Natural killer cell (primary cell): ENCODE data around the gene OCRL. TPM values are rescaled to one million over a fixed set of nuclear protein-coding genes. Genes with fewer than 3 reads are reported as not detected.

ENCODE experiments used
- ATAC-seq, 3 donors: fragments of 150-1000 bp in 2 of 3; fragments of 200-7000 bp in 1 of 3; cut with Tn5 transposase; 1 replicate in 1 of 3; 2 replicates in 2 of 3; pipeline ENCODE4 v1.10.0; 2021; ENCODE audit warnings: mild to moderate bottlenecking in 2 of 3, moderate library complexity in 2 of 3
- DNase-seq, 2 donors: peaks; one replicate each; pipeline versions ENCODE4 v3.0.0 to v3.0.0-alpha.2; 2013 to 2021; ENCODE audit warnings: mixed read lengths in 1 of 2
- H3K27ac ChIP-seq: one replicate; pipeline ENCODE4 v1.5.1; 2013; ENCODE audit warnings: mild to moderate bottlenecking, low read length
- H3K27me3 ChIP-seq: one replicate; pipeline ENCODE4 v1.6.1; 2013; ENCODE audit warnings: low read length; ENCODE audit not compliant: control insufficient read depth, insufficient read depth
- H3K36me3 ChIP-seq: one replicate; pipeline ENCODE4 v1.6.1; 2013; ENCODE audit warnings: low read length; ENCODE audit not compliant: control insufficient read depth, insufficient read depth
- H3K4me1 ChIP-seq: one replicate; pipeline ENCODE4 v1.6.1; 2013; ENCODE audit warnings: low read length; ENCODE audit not compliant: control insufficient read depth, insufficient read depth
- H3K4me3 ChIP-seq: one replicate; pipeline ENCODE4 v1.5.1; 2013; ENCODE audit warnings: low read length
- H3K9me3 ChIP-seq: one replicate; pipeline ENCODE4 v1.6.1; 2013; ENCODE audit warnings: low read length; ENCODE audit not compliant: control insufficient read depth, insufficient read depth
- H3K27ac Mint-ChIP-seq, 2 donors: one replicate each; pipeline ENCODE4 v1.8.0; 2022; ENCODE audit warnings: mild to moderate bottlenecking in 2 of 2, mixed read lengths in 2 of 2, moderate library complexity in 1 of 2
- H3K27me3 Mint-ChIP-seq, 2 donors: one replicate each; pipeline ENCODE4 v1.8.0; 2022; ENCODE audit warnings: low read depth in 2 of 2, mixed read lengths in 2 of 2
- H3K36me3 Mint-ChIP-seq: one replicate; pipeline ENCODE4 v1.8.0; 2022; ENCODE audit warnings: mixed read lengths
- H3K4me1 Mint-ChIP-seq, 2 donors: one replicate each; pipeline ENCODE4 v1.8.0; 2022; ENCODE audit warnings: mixed read lengths in 2 of 2
- H3K4me3 Mint-ChIP-seq: one replicate; pipeline ENCODE4 v1.8.0; 2022; ENCODE audit warnings: mild to moderate bottlenecking, moderate library complexity, mixed read lengths
- H3K9me3 Mint-ChIP-seq, 2 donors: one replicate each; pipeline ENCODE4 v1.8.0; 2022; ENCODE audit warnings: mixed read lengths in 2 of 2
- CTCF ChIP-seq: fragments of 200-600 bp; IDR thresholded peaks from one replicate; pipeline ENCODE4 v1.8.0; 2022; ENCODE audit warnings: antibody characterized with exemption
- WGBS: methylation state at CpG from one replicate; pipeline ENCODE4 v1.1.7; 2013; ENCODE audit warnings: missing lambda C conversion rate; ENCODE audit not compliant: insufficient coverage; 5-methylcytosine and 5-hydroxymethylcytosine counted together
- intact Hi-C: fragments of 100-400 bp; cut with micrococcal nuclease; formaldehyde crosslinking; loops from one replicate; pipeline ENCODE4 v1.14.2; 2022
- total RNA-seq, 4 donors: library from RNA; stranded (reverse); fragments of 120-200 nt in 1 of 4; gene quantifications; one replicate each; pipeline versions ENCODE4 v1.2.3 to v1.2.4, GENCODE V29; 2013 to 2022

The OCRL gene
- total RNA-seq, 3 donors from 2014 or later (not counting 1 experiment from before 2014, with no cell fraction given), result 1.0 to 2.2 (median 1.8) TPM

GRCh38 chrX:129613596-129613995 lies 73.5 kb downstream of the OCRL start:
- peak in 1 of 2 donors; percentile 55 for DNase-seq
- no peak overlapping the region for H3K27ac Mint-ChIP-seq
- no peak for TF ChIP-seq CTCF
- peaks cover 0 to 7% of the 10 kb centered on the region in 2 donors for H3K27me3 Mint-ChIP-seq
- peak in 2 of 3 donors; percentile 15 to 52 for ATAC-seq
- no peaks in the 10 kb centered on the region for H3K4me1 Mint-ChIP-seq
- Histone ChIP-seq H3K4me3 (no peak overlapping the region), H3K27ac (no peak overlapping the region), H3K4me1 (no peaks in the 10 kb centered on the region), H3K27me3 (no peaks in the 10 kb centered on the region), H3K36me3 (no peaks in the 10 kb centered on the region), H3K9me3 (no peaks in the 10 kb centered on the region)
- intact Hi-C loops, result no loop called here
- no peak overlapping the region for H3K4me3 Mint-ChIP-seq
- no peaks in the 10 kb centered on the region for H3K36me3 Mint-ChIP-seq
- no peaks in the 10 kb centered on the region for H3K9me3 Mint-ChIP-seq

DNA sequence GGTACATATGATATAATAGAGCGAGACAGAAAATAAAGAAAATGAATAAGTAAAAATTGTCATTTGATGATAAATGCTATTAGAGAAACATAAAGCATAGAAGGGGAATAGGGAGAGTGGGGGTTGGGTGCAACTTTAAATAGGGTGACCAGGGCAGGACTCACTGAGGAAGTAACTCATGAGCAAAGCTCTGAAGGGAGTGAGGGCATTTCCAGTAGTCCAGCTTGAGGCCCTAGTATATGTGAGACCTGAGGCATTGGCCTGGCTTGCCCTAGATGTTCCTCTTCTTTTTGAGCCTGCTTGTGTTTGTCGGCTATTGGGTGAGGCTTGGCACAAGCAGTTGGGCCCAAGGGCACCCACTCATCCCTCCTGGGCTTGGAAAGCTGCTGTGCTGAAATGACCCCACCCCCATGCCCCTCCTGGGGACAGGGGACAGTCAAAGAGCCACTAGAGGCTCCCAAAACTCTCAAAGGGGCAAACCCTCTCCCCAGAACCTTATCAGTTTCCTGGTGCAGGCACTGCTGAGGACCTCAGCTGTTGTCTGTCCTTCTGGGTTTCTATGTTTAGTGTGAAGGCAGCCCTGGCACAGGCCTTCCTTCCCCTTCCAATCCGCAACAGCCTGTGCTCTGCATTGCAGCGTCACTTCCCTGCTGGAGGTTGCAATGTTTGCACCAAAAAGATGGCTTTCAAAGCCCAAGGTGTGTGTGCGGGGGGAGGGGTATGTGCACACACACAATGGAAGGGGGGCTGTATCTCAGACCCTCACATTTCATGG lies 74.6 kb downstream of the OCRL start:
- no peak overlapping the region for H3K4me3 Mint-ChIP-seq
- no peak overlapping the region for H3K27ac Mint-ChIP-seq
- no peaks in the 10 kb centered on the region for H3K4me1 ChIP-seq
- no peaks in the 10 kb centered on the region for H3K36me3 Mint-ChIP-seq
- no peaks in the 10 kb centered on the region for H3K27me3 Mint-ChIP-seq
- TF ChIP-seq CTCF, result no peak
- no peak overlapping the region for H3K4me3 ChIP-seq
- DNase-seq, result no peak
- no peak for ATAC-seq
- WGBS, result 91% methylated on average over 3 of the region's 5 CpGs
- intact Hi-C loops, result no loop called here
- no peaks in the 10 kb centered on the region for H3K27me3 ChIP-seq
- H3K9me3 Mint-ChIP-seq, result no peaks in the 10 kb centered on the region
- H3K9me3 ChIP-seq, result no peaks in the 10 kb centered on the region
- H3K27ac ChIP-seq, result no peak overlapping the region
- H3K4me1 Mint-ChIP-seq, result no peaks in the 10 kb centered on the region
- no peaks in the 10 kb centered on the region for H3K36me3 ChIP-seq

DNA sequence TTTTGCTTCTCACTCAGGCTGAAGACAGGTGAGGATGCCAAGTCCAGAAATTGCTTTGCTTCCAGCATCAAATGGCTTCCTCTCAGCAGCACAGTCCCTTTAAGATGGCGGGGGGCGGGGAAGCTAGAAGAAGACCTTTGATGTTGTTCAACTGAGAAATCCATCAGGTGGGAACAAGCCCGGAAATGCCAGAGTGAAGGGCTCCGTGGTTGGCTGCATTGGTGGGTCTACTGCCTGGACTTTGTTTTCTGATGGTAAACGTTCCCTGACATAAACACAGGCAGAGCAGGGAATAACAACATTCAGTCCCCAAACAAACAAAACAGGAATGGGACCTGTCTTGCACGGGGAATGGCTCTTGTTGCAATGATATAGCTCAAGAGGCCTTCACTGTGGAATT lies 77.4 kb downstream of the OCRL start:
- Mint-ChIP-seq H3K4me3 (no peak overlapping the region), H3K27me3 (no peaks in the 10 kb centered on the region), H3K36me3 (no peaks in the 10 kb centered on the region), H3K9me3 (no peaks in the 10 kb centered on the region), H3K27ac (no peak overlapping the region), H3K4me1 (no peaks in the 10 kb centered on the region)
- ATAC-seq, result no peak
- H3K4me3 ChIP-seq, result no peak overlapping the region
- no peak overlapping the region for H3K27ac ChIP-seq
- H3K36me3 ChIP-seq, result no peaks in the 10 kb centered on the region
- no peaks in the 10 kb centered on the region for H3K4me1 ChIP-seq
- no peaks in the 10 kb centered on the region for H3K27me3 ChIP-seq
- DNase-seq, result no peak
- 84% methylated on average over 5 of the region's 6 CpGs for WGBS
- no peak for TF ChIP-seq CTCF
- intact Hi-C loops, result no loop called here
- H3K9me3 ChIP-seq, result no peaks in the 10 kb centered on the region

- Histone ChIP-seq H3K4me3 (no peak overlapping the region), H3K27ac (no peak overlapping the region), H3K36me3 (no peaks in the 10 kb centered on the region), H3K4me1 (no peaks in the 10 kb centered on the region), H3K27me3 (no peaks in the 10 kb centered on the region), H3K9me3 (no peaks in the 10 kb centered on the region)
- 92% methylated on average over 4 of the region's 4 CpGs for WGBS
- no peak for TF ChIP-seq CTCF
- H3K4me3 Mint-ChIP-seq, result no peak overlapping the region
- H3K36me3 Mint-ChIP-seq, result no peaks in the 10 kb centered on the region
- H3K27ac Mint-ChIP-seq, result no peak overlapping the region
- H3K27me3 Mint-ChIP-seq, result peaks cover 0 to 3% of the 10 kb centered on the region in 2 donors
- DNase-seq (no peak), ATAC-seq (no peak)
- intact Hi-C loops, result no loop called here
- H3K4me1 Mint-ChIP-seq, result no peaks in the 10 kb centered on the region
- no peaks in the 10 kb centered on the region for H3K9me3 Mint-ChIP-seq
These were observed 78.9 kb downstream of the OCRL start for GRCh38 chrX:129618997-129619396.
